ENCODE data around the gene NOX5.

GRCh38 chr15:68983961-68984481 is 30.5 kb upstream of the NOX5 start:
- no peak for TF ChIP-seq CTCF (IDR thresholded peaks at IDR 0.05)
- no peak for TF ChIP-seq EP300 (IDR thresholded peaks at IDR 0.05)
- TF ChIP-seq POLR2AphosphoS5 (IDR thresholded peaks at IDR 0.05) = peak in 2 of 3 donors; percentile 17 to 43

Measured in stomach (tissue), 4 donors.